Embryonic facial prominence (tissue), 1 donor: ENCODE measurements around the gene CYB561D2.

Experiments used
- DNase-seq: peaks from one replicate; pipeline ENCODE4 v3.0.0-alpha.2; 2016; ENCODE audit errors: extremely low spot score

Gene CYB561D2

GRCh38 chr3:50390508-50391224 lies 40.0 kb downstream of the CYB561D2 start:
- no peak for DNase-seq

- no peak for DNase-seq
Measured at GRCh38 chr3:50392101-50392715, 41.5 kb downstream of the CYB561D2 start.

GRCh38 chr3:50393061-50393460 lies 42.4 kb downstream of the CYB561D2 start:
- no peak for DNase-seq

GRCh38 chr3:50395070-50395860 lies 44.6 kb downstream of the CYB561D2 start:
- DNase-seq: no peak

GRCh38 chr3:50396502-50396901 lies 45.8 kb downstream of the CYB561D2 start:
- no peak for DNase-seq

- DNase-seq: no peak
Measured at GRCh38 chr3:50401978-50402595, 51.4 kb downstream of the CYB561D2 start.
